Stimulated activated CD8-positive, alpha-beta memory T cell treated with anti-CD3 and anti-CD28 coated beads, Interleukin-15, amount 100 ng/mL, for 1 hour (primary cell): Measurements from ENCODE around the gene C12orf57.

Source experiments
- DNase-seq: peaks from one replicate; pipeline ENCODE4 v3.0.0-alpha.2; 2020; ENCODE audit warnings: low read depth

The C12orf57 gene

GRCh38 chr12:6917491-6918231 is 26.2 kb upstream of the C12orf57 start:
- no peak for DNase-seq

GRCh38 chr12:6919588-6919987 is 24.2 kb upstream of the C12orf57 start:
- DNase-seq: no peak

DNA sequence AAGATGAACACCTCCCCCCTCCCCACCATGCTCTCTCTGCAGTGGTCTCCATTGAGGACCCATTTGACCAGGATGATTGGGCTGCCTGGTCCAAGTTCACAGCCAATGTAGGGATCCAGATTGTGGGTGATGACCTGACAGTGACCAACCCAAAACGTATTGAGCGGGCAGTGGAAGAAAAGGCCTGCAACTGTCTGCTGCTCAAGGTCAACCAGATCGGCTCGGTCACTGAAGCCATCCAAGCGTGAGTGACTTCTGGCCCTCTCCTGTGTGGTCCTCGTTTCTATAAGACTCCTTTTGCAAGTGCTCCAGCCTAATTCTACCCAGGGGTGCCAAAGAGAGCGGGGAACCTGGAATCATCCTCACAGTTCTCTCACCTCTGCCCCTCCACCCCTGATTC is 22.3 kb upstream of the C12orf57 start:
- no peak for DNase-seq

GRCh38 chr12:6921996-6922946 is 21.6 kb upstream of the C12orf57 start:
- DNase-seq: no peak

- DNase-seq: no peak
Measured at GRCh38 chr12:6923003-6923732, 20.7 kb upstream of the C12orf57 start.

- DNase-seq: no peak
Measured at GRCh38 chr12:6923851-6924250, 20.0 kb upstream of the C12orf57 start.

GRCh38 chr12:6925239-6925539 is 18.6 kb upstream of the C12orf57 start:
- no peak for DNase-seq

DNA sequence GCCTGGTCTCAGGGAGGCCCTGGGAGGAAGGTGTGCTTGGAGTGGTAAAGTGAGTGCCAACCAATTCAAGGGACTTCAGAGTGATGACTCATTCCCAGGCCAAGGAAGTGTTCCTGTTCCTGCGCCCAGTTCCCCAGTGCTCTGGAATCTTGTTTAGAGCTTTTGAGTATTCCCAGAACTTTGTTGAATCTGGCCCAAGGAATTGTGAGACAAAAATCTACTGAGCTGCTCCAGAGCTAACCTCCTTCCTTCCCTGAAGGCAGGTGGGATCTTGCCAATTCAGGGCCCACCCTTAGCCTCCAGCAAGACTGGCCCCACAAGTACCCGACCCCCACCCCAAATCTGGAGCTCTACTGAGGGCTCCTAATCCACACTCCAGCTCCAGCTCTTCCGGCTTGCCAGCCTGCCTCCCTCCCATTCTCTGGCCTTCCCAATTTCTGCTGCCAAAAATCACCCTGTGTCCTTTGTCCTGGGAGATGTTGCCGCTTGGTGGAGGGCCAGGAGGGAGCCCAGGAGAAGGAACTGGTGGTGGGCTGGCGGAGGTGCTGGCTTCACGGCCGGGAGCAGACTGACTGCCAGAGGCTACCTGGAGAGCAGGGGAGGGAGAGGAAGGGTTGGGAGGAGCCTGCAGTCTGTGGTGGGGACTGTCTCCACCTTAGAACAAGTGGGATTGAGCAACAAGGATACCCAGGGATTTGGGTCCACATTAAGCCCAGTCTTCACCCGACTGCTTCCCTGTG is 18.1 kb upstream of the C12orf57 start:
- no peak for DNase-seq

- DNase-seq: no peak
Measured at GRCh38 chr12:6927379-6928021, 16.3 kb upstream of the C12orf57 start, which contains the start of gene ATN1. ATN1 (plus strand) TSS chr12:6927959; CDS start chr12:6934002, 6,043 bp downstream.

DNA sequence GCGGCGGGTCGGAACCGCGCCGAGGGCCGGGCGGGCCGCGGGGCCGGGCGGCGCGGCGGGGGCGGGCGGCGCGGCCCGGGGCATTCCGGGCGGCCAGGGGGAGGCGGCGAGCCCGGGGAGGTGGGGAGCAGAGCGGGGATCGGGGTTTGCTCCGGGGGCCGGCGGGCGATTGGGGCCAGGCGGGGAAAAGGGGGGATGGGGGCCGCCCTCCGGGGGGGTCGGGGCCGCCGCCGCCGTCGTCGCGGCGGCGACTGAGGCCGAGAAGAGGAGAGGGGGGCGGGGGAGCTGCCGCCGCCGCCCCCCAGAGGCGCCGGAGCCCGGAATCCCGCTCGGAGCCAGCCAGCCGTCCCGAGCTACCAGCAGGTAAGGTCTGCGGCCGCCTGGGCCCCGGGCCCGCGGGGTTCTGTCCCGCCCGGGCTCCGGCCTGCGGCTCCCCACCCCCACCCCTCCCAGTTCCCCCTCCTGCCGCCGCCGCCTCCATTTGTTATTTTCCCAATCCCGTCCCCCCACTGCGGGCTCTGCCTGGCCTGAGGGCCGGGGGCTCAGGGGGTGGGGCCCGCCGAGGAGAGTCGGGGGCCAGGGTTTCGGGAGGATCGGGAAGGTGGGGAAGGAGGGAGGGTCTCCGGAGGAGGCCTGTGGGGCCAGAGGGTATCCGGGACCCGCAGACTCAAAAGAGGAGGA is 15.7 kb upstream of the C12orf57 start:
- no peak for DNase-seq

DNA sequence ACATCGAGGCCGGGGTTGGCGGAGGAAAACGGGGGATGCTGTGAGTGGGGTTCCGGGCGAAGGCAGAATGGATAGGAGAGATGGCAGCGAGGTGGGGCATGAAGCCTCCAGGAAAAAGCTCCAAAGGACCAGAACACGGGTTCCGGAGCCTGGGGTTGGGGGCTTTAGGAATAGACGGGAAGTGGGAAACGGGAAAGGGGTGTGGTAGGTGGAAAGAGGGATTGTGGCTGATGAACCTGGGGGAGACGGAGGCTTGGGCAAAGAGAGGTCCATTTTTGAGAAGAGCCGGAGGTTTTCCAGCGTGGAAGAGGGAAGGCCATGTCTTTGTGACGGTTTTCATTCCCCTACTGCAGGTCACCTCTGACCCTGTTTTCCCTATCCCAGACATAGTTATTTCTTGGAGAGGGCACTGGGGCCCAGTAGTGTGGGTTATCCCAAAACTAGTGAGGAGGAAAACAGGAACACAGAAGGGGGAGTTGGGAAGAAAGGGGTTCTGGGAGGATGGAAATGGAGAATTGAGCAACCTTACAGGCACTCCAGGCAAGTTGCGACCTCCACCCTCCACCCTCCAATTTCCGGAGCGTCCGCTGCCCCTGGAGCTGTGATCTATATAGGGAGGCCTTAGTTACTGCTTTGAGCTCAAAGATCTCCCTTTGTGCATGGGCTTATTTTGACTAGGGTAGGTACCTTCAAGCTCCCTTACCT is 15.0 kb upstream of the C12orf57 start:
- no peak for DNase-seq

- DNase-seq: no peak
Measured at GRCh38 chr12:6929466-6930452, 14.1 kb upstream of the C12orf57 start.

DNA sequence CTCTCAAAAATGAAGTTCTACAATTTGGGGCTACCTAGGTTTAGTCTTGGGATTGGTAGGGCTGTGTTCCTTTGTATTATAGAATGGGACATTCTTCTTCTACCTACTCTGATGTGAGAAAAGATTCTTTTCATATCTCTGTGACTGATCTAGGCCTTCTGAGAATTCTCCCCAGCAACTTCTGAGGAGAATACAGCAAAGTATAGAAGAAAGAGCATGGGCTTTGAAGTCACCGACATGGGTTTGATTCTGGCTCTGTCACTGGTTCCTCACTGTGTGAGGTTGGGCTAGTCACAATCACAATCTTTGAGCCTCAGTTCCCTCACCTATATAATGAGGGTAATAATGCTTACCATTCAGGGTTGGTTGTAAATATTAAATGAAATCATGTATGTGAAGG is 11.1 kb upstream of the C12orf57 start:
- DNase-seq: no peak

- DNase-seq: no peak
Measured at GRCh38 chr12:6934110-6934509, 9.7 kb upstream of the C12orf57 start.

DNA sequence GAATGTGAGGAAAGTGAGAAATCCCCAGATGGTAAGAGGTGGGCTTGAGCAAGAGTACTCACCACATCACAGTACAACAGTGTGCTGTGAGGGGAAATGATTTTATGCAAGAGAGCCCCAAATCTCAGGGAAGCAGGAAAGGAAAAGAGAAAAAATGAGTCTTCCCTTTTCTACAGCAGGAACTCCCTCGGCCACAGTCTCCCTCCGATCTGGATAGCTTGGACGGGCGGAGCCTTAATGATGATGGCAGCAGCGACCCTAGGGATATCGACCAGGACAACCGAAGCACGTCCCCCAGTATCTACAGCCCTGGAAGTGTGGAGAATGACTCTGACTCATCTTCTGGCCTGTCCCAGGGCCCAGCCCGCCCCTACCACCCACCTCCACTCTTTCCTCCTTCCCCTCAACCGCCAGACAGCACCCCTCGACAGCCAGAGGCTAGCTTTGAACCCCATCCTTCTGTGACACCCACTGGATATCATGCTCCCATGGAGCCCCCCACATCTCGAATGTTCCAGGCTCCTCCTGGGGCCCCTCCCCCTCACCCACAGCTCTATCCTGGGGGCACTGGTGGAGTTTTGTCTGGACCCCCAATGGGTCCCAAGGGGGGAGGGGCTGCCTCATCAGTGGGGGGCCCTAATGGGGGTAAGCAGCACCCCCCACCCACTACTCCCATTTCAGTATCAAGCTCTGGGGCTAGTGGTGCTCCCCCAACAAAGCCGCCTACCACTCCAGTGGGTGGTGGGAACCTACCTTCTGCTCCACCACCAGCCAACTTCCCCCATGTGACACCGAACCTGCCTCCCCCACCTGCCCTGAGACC is 8.2 kb upstream of the C12orf57 start:
- DNase-seq: no peak

DNA sequence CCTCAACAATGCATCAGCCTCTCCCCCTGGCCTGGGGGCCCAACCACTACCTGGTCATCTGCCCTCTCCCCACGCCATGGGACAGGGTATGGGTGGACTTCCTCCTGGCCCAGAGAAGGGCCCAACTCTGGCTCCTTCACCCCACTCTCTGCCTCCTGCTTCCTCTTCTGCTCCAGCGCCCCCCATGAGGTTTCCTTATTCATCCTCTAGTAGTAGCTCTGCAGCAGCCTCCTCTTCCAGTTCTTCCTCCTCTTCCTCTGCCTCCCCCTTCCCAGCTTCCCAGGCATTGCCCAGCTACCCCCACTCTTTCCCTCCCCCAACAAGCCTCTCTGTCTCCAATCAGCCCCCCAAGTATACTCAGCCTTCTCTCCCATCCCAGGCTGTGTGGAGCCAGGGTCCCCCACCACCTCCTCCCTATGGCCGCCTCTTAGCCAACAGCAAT is 7.6 kb upstream of the C12orf57 start:
- DNase-seq: no peak

- DNase-seq: no peak
Measured at GRCh38 chr12:6936636-6937480, 7.0 kb upstream of the C12orf57 start.
